ENCODE measurements around the gene TWIST2. TPM values are rescaled to one million over a fixed set of nuclear protein-coding genes. Genes with fewer than 3 reads are reported as not detected.

Gene TWIST2
- total RNA-seq, 1 donor from 2014 or later, result 6.8 TPM

DNA sequence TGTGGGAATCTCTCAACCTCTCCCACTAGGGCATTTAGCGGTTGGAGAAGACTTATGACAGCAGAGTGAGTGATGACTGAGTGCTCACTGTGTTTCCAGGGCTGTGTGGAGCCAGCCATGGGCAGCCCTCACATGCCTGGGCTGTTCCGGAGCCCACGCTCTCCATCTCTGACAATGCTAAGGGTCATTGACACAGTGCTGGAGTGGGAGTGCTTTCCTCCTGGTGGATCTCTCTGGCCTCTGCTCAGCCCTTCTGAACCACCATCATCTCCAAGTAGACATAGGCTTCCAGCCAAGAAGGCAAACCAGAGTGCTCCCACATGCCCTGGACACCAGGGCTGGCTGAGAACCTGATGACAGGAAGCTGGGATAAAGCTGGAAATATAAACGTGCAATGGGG, 33.1 kb upstream of the TWIST2 start:
- peaks cover 20 to 48% (median 42%) of the 10 kb centered on the region in 3 donors for H3K27me3 ChIP-seq (ENCODE audit: control insufficient read depth in 3 of 3, insufficient read depth in 3 of 3, low read length in 3 of 3)
- no peak overlapping the region for H3K4me3 ChIP-seq (ENCODE audit: low read length in 3 of 3)
- no peak overlapping the region for H3K9ac ChIP-seq (ENCODE audit: low read depth in 1 of 3, low read length in 3 of 3)
- H3K9me3 ChIP-seq (ENCODE audit: control insufficient read depth in 3 of 3, low read length in 3 of 3), result peaks cover 0 to 3% (median 0%) of the 10 kb centered on the region in 3 donors
- no peaks in the 10 kb centered on the region for H3K36me3 ChIP-seq (ENCODE audit: control insufficient read depth in 3 of 3, insufficient read depth in 3 of 3, low read length in 3 of 3)
- H3K27ac ChIP-seq (ENCODE audit: low read depth, low read length), result no peak overlapping the region
- no peaks in the 10 kb centered on the region for H3K4me1 ChIP-seq (ENCODE audit: control insufficient read depth in 3 of 3, insufficient read depth in 3 of 3, low read length in 3 of 3)

DNA sequence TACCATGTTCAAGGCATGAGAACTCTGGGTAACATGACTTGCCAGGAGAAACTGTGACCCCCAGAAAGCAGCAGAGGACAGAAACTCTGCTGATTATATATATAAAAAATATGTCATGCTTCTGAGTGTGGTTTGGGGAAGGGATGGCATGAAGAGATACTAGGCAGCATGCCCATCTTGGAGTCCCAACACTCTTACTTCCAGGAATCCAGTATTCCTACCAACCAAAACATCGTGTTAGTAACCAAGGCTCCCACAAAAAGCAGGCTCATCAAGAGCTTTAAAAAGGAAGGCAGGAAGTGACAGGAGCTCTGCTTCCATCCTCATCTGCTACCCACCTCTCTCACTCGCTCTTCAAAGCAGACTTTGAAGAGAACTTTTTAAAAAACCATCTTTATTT, 31.6 kb upstream of the TWIST2 start:
- H3K27me3 ChIP-seq (ENCODE audit: control insufficient read depth in 3 of 3, insufficient read depth in 3 of 3, low read length in 3 of 3), result peaks cover 25 to 43% (median 42%) of the 10 kb centered on the region in 3 donors
- H3K9me3 ChIP-seq (ENCODE audit: control insufficient read depth in 3 of 3, low read length in 3 of 3), result no peaks in the 10 kb centered on the region
- no peak overlapping the region for H3K4me3 ChIP-seq (ENCODE audit: low read length in 3 of 3)
- no peak overlapping the region for H3K27ac ChIP-seq (ENCODE audit: low read depth, low read length)
- H3K36me3 ChIP-seq (ENCODE audit: control insufficient read depth in 3 of 3, insufficient read depth in 3 of 3, low read length in 3 of 3), result no peaks in the 10 kb centered on the region
- H3K4me1 ChIP-seq (ENCODE audit: control insufficient read depth in 3 of 3, insufficient read depth in 3 of 3, low read length in 3 of 3), result no peaks in the 10 kb centered on the region
- no peak overlapping the region for H3K9ac ChIP-seq (ENCODE audit: low read depth in 1 of 3, low read length in 3 of 3)

DNA sequence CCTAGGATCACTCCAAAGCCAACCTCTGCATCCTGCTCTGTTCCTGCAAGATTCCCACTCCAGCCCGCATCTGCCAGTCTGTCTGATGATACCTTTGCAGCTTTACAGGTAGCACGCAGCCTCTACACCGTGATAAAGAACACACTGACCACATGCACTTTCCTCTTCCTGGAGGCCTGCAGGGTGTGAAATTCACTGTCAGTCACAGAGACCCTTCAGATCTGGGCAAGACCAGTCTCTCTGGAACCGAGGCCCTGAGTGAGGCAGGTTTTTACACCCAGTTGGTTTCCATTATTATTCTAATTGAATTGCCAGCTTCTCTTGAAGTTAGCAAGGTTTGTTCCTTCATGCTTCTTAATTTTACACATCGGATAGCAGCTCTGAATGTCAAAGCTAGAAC, 30.5 kb upstream of the TWIST2 start:
- H3K36me3 ChIP-seq (ENCODE audit: control insufficient read depth in 3 of 3, insufficient read depth in 3 of 3, low read length in 3 of 3), result no peaks in the 10 kb centered on the region
- H3K27ac ChIP-seq (ENCODE audit: low read depth, low read length), result no peak overlapping the region
- no peaks in the 10 kb centered on the region for H3K9me3 ChIP-seq (ENCODE audit: control insufficient read depth in 3 of 3, low read length in 3 of 3)
- H3K9ac ChIP-seq (ENCODE audit: low read depth in 1 of 3, low read length in 3 of 3), result no peak overlapping the region
- no peak overlapping the region for H3K4me3 ChIP-seq (ENCODE audit: low read length in 3 of 3)
- no peaks in the 10 kb centered on the region for H3K4me1 ChIP-seq (ENCODE audit: control insufficient read depth in 3 of 3, insufficient read depth in 3 of 3, low read length in 3 of 3)
- H3K27me3 ChIP-seq (ENCODE audit: control insufficient read depth in 3 of 3, insufficient read depth in 3 of 3, low read length in 3 of 3), result peaks cover 31 to 52% (median 42%) of the 10 kb centered on the region in 3 donors

DNA sequence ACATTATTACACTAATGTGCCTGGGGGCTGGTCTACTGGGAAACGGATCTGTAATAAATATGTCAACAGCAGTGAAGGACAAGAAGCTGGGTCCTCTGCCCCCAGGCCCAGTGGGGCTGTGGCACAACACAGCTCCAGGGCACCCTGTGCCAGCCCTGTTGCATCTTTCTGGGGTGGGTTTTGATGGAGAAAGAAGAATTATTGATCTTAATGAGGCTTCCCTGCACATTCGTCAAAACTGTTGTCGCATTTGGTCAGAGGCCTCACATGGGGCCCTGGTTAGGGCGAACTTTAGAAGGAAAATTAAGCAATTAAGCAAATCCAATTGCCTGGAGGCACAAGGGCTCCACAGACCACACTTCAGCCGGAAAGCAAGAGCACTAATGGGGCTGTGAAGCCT, 30.0 kb upstream of the TWIST2 start:
- Histone ChIP-seq H3K4me1 (ENCODE audit: control insufficient read depth in 3 of 3, insufficient read depth in 3 of 3, low read length in 3 of 3) (no peaks in the 10 kb centered on the region), H3K36me3 (ENCODE audit: control insufficient read depth in 3 of 3, insufficient read depth in 3 of 3, low read length in 3 of 3) (no peaks in the 10 kb centered on the region), H3K27me3 (ENCODE audit: control insufficient read depth in 3 of 3, insufficient read depth in 3 of 3, low read length in 3 of 3) (peaks cover 34 to 52% (median 44%) of the 10 kb centered on the region in 3 donors), H3K9ac (ENCODE audit: low read depth in 1 of 3, low read length in 3 of 3) (no peak overlapping the region), H3K27ac (ENCODE audit: low read depth, low read length) (no peak overlapping the region), H3K9me3 (ENCODE audit: control insufficient read depth in 3 of 3, low read length in 3 of 3) (no peaks in the 10 kb centered on the region), H3K4me3 (ENCODE audit: low read length in 3 of 3) (no peak overlapping the region)

DNA sequence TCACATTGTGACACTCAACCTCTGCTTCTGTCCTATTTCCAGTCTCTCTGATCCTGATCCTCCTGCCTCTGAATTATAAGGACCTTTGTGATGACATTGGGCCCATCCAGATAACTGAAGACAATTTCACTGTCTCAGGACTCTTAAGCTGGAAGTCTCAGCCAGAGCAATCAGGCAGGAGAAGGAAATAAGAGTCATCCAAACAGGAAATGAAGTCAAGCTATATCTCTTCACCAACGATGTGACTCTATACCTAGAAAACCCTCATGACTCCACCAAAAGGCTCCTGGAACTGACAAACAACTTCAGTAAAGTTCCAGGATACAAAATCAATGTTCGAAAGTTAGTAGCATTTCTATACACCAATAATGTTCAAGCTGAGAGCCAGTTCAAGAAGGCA, 29.3 kb upstream of the TWIST2 start:
- H3K36me3 ChIP-seq (ENCODE audit: control insufficient read depth in 3 of 3, insufficient read depth in 3 of 3, low read length in 3 of 3), result no peaks in the 10 kb centered on the region
- H3K4me1 ChIP-seq (ENCODE audit: control insufficient read depth in 3 of 3, insufficient read depth in 3 of 3, low read length in 3 of 3), result no peaks in the 10 kb centered on the region
- H3K9me3 ChIP-seq (ENCODE audit: control insufficient read depth in 3 of 3, low read length in 3 of 3), result no peaks in the 10 kb centered on the region
- H3K27me3 ChIP-seq (ENCODE audit: control insufficient read depth in 3 of 3, insufficient read depth in 3 of 3, low read length in 3 of 3), result peaks cover 34 to 47% (median 39%) of the 10 kb centered on the region in 3 donors
- no peak overlapping the region for H3K9ac ChIP-seq (ENCODE audit: low read depth in 1 of 3, low read length in 3 of 3)
- no peak overlapping the region for H3K4me3 ChIP-seq (ENCODE audit: low read length in 3 of 3)
- H3K27ac ChIP-seq (ENCODE audit: low read depth, low read length), result no peak overlapping the region

DNA sequence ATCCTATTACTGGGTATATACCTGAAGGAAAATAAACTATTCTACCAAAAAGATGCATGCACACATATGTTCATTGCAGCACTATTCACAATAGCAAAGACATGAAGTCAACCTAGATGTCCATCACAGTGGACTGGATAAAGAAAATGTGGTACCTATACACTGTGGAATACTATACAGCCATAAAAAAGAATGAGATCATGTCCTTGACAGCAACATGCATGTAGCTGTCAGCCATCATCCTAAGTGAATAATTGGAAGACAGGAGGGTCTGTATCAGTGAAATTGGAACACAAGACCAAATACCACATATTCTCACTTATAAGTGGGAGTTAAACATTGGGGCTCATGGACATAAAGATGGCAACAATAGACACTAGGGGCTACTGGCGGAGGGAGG, 27.7 kb upstream of the TWIST2 start:
- Histone ChIP-seq H3K27me3 (ENCODE audit: control insufficient read depth in 3 of 3, insufficient read depth in 3 of 3, low read length in 3 of 3) (peaks cover 27 to 36% (median 29%) of the 10 kb centered on the region in 3 donors), H3K36me3 (ENCODE audit: control insufficient read depth in 3 of 3, insufficient read depth in 3 of 3, low read length in 3 of 3) (no peaks in the 10 kb centered on the region), H3K27ac (ENCODE audit: low read depth, low read length) (no peak overlapping the region), H3K4me3 (ENCODE audit: low read length in 3 of 3) (no peak overlapping the region), H3K4me1 (ENCODE audit: control insufficient read depth in 3 of 3, insufficient read depth in 3 of 3, low read length in 3 of 3) (no peaks in the 10 kb centered on the region), H3K9me3 (ENCODE audit: control insufficient read depth in 3 of 3, low read length in 3 of 3) (peaks cover 0 to 5% (median 0%) of the 10 kb centered on the region in 3 donors), H3K9ac (ENCODE audit: low read depth in 1 of 3, low read length in 3 of 3) (no peak overlapping the region)

DNA sequence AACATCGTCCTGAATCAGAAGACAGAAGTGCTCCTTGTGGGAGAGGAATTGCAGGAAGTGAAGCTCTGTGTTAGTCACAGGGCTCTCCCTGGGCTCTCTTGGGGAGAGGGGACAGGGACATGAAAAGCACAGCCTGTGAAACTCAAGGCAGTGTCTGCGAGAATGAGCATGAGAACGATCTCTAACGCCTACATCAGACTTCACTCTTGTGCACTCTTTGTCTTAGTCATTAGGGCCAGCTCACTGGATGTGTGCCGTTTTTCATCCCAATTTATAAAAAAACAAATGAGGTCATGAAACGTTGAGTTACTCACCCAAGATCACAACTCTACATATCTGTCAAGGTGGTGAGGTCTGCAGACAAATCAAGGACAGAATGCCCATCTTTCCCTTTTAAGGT, 27.0 kb upstream of the TWIST2 start:
- Histone ChIP-seq H3K36me3 (ENCODE audit: control insufficient read depth in 3 of 3, insufficient read depth in 3 of 3, low read length in 3 of 3) (no peaks in the 10 kb centered on the region), H3K9me3 (ENCODE audit: control insufficient read depth in 3 of 3, low read length in 3 of 3) (peaks cover 0 to 5% (median 0%) of the 10 kb centered on the region in 3 donors), H3K27me3 (ENCODE audit: control insufficient read depth in 3 of 3, insufficient read depth in 3 of 3, low read length in 3 of 3) (peaks cover 26 to 36% (median 27%) of the 10 kb centered on the region in 3 donors), H3K27ac (ENCODE audit: low read depth, low read length) (no peak overlapping the region), H3K9ac (ENCODE audit: low read depth in 1 of 3, low read length in 3 of 3) (no peak overlapping the region), H3K4me1 (ENCODE audit: control insufficient read depth in 3 of 3, insufficient read depth in 3 of 3, low read length in 3 of 3) (no peaks in the 10 kb centered on the region), H3K4me3 (ENCODE audit: low read length in 3 of 3) (no peak overlapping the region)

DNA sequence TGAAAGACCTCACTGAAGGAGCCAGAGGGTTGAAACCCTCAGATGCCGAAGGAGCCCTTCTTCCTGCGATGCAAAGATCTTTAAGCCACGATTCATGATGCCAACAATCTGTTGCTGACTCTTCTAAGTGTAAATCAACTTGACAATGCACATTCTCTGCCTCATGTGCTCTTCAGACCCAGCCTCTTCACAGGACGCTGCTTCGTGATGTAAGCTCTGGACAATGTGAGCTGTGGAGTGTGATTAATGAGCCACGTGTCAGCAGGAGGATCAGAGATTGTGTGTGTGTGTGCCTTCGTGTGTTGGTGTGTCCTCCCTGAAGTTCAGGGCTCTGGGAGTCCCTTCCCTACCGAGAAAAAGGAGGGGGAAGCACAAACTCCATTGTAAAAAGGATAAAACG, 26.5 kb upstream of the TWIST2 start:
- no peaks in the 10 kb centered on the region for H3K4me1 ChIP-seq (ENCODE audit: control insufficient read depth in 3 of 3, insufficient read depth in 3 of 3, low read length in 3 of 3)
- no peaks in the 10 kb centered on the region for H3K36me3 ChIP-seq (ENCODE audit: control insufficient read depth in 3 of 3, insufficient read depth in 3 of 3, low read length in 3 of 3)
- H3K27ac ChIP-seq (ENCODE audit: low read depth, low read length), result no peak overlapping the region
- H3K9ac ChIP-seq (ENCODE audit: low read depth in 1 of 3, low read length in 3 of 3), result no peak overlapping the region
- H3K9me3 ChIP-seq (ENCODE audit: control insufficient read depth in 3 of 3, low read length in 3 of 3), result peaks cover 0 to 5% (median 0%) of the 10 kb centered on the region in 3 donors
- peaks cover 23 to 31% (median 26%) of the 10 kb centered on the region in 3 donors for H3K27me3 ChIP-seq (ENCODE audit: control insufficient read depth in 3 of 3, insufficient read depth in 3 of 3, low read length in 3 of 3)
- H3K4me3 ChIP-seq (ENCODE audit: low read length in 3 of 3), result no peak overlapping the region

DNA sequence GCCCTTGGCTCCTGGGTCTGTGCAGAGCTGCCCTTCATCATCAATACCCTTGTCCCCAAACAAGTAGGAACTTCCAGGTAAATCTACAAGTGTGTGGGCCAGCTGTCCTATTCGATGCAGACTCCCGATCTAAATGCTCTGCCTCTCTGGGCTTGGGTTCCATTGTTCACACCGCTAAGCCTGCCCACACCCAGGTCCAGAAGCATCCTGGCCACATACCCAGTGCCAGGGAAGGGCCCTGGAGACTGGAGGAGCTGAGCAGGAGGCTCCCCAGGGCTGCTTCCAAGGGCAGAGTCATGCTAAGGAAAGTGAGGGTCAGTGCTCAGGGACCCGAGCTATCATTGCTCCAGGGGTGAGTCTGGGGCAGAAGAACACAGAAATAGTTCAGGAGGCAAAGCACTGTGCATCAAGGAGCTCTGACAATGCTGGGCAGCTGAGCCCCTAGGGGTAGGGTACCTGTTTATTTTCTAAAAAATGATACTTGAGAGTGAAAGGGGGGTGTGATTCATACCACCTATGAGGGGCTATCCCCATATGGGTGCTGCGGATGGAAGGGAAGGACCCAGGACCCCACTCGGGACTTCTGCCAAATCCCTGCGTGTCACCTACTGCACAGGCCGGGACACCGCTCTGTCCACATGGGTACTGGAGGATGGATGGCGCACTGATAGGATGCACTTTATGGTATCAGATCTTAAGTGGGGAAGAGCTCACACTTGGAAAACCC, 25.8 kb upstream of the TWIST2 start:
- Histone ChIP-seq H3K4me1 (ENCODE audit: control insufficient read depth in 3 of 3, insufficient read depth in 3 of 3, low read length in 3 of 3) (no peaks in the 10 kb centered on the region), H3K9me3 (ENCODE audit: control insufficient read depth in 3 of 3, low read length in 3 of 3) (peaks cover 0 to 5% (median 0%) of the 10 kb centered on the region in 3 donors), H3K9ac (ENCODE audit: low read depth in 1 of 3, low read length in 3 of 3) (no peak overlapping the region), H3K4me3 (ENCODE audit: low read length in 3 of 3) (no peak overlapping the region), H3K27ac (ENCODE audit: low read depth, low read length) (no peak overlapping the region), H3K36me3 (ENCODE audit: control insufficient read depth in 3 of 3, insufficient read depth in 3 of 3, low read length in 3 of 3) (no peaks in the 10 kb centered on the region), H3K27me3 (ENCODE audit: control insufficient read depth in 3 of 3, insufficient read depth in 3 of 3, low read length in 3 of 3) (peaks cover 16 to 24% (median 19%) of the 10 kb centered on the region in 3 donors)

DNA sequence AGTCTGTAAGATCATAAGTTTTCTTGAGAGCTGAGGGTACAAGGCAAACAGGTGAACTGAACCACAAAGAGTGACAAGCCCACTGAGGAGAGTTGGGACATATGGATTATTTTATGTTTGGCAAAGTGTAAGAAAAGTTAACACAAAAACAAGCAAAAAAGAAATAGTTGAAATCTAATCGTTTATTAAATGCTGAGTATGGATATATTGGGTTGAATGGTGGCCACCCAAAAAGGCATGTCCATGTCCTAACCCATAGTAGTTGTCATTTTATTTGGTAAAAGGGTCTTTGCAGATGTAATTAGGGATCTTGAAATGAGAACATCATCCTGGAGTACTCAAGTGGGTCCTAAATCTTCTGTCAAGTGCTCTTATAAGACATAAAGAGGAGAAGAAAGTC, 24.9 kb upstream of the TWIST2 start:
- H3K27ac ChIP-seq (ENCODE audit: low read depth, low read length), result no peak overlapping the region
- no peak overlapping the region for H3K9ac ChIP-seq (ENCODE audit: low read depth in 1 of 3, low read length in 3 of 3)
- H3K4me1 ChIP-seq (ENCODE audit: control insufficient read depth in 3 of 3, insufficient read depth in 3 of 3, low read length in 3 of 3), result no peaks in the 10 kb centered on the region
- H3K36me3 ChIP-seq (ENCODE audit: control insufficient read depth in 3 of 3, insufficient read depth in 3 of 3, low read length in 3 of 3), result no peaks in the 10 kb centered on the region
- H3K4me3 ChIP-seq (ENCODE audit: low read length in 3 of 3), result no peak overlapping the region
- H3K27me3 ChIP-seq (ENCODE audit: control insufficient read depth in 3 of 3, insufficient read depth in 3 of 3, low read length in 3 of 3), result peaks cover 8 to 19% (median 17%) of the 10 kb centered on the region in 3 donors
- peaks cover 0 to 5% (median 0%) of the 10 kb centered on the region in 3 donors for H3K9me3 ChIP-seq (ENCODE audit: control insufficient read depth in 3 of 3, low read length in 3 of 3)
